Left kidney (tissue), 2 donors: ENCODE data around the gene MEX3B. TPM values are rescaled to one million over a fixed set of nuclear protein-coding genes. Genes with fewer than 3 reads are reported as not detected.
"Not testable (repeated sequence)": the region's sequence is repeated elsewhere in the genome, so short reads cannot be mapped to it uniquely, and the experiment has no call there.

Experiments used
- DNase-seq: peaks from one replicate; pipeline ENCODE4 v3.0.0-alpha.2; 2013
- polyA plus RNA-seq: library from polyadenylated mRNA; unstranded; fragments of 120-200 nt; gene quantifications from one replicate; pipeline ENCODE4 v1.2.1, GENCODE V29; 2013; ENCODE audit not compliant: insufficient read length

Gene MEX3B
- polyA plus RNA-seq, 1 donor = 11.1 TPM

- DNase-seq = no peak
These were observed 30.8 kb downstream of the MEX3B start for GRCh38 chr15:82014989-82015388.

DNA sequence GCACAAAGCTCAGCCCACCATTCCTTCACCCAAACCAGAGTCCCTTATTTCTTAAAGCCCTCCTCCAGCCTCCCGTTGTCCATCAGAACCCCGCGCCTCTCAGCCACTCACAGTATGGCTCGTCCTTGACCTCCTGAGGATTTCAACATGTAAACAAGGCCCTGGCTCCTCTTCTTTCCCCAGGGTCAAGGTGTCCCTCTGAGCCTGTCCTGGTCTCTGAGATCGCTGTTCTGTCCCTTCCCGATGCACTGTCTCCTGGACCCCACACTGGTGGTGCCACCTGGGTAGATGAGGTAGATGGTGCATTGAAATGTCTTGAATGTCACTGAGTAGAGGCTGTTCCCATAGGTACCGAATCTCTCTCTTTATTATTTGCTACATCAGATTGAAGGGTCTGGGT is 32.9 kb downstream of the MEX3B start:
- no peak for DNase-seq

GRCh38 chr15:82005239-82005638 is 40.6 kb downstream of the MEX3B start:
- DNase-seq = no peak

DNA sequence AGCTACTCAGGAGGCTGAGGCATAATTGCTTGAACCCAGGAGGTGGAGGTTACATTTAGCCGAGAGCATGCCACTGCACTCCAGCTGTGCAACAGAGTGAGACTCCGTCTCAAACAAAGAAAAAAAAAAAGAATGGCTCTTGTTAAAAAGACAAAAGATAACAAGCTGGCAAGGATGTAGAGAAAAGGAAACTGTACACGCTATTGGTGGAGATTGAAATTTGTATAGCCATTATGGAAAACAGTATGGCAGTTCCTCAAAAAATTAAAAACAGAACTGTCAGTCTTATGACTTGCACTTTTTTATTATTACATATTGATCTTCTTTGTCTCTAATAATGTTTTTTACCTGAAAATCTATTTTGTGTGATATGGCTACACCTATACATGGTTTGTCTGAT is 41.9 kb downstream of the MEX3B start:
- no peak for DNase-seq

DNA sequence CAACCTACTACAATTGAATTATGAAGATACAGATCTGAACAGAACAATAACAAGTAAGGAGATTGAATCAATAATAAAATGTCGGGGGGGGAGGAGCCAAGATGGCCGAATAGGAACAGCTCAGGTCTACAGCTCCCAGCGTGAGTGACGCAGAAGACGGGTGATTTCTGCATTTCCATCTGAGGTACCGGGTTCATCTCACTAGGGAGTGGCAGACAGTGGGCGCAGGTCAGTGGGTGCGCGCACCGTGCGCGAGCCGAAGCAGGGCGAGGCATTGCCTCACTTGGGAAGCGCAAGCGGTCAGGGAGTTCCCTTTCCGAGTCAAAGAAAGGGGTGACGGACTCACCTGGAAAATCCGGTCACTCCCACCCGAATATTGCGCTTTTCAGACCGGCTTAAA is 50.7 kb downstream of the MEX3B start:
- not testable (repeated sequence) for DNase-seq

GRCh38 chr15:81992523-81992922 is 53.3 kb downstream of the MEX3B start:
- no peak for DNase-seq

Other genes with a start within 250 kb of the MEX3B start
- 21.7 TPM for gene EFL1, start 216.7 kb upstream of the MEX3B start, polyA plus RNA-seq
- gene SAXO2, start 216.8 kb upstream of the MEX3B start, polyA plus RNA-seq = 8.0 TPM